ENCODE data around the gene SLC12A5. TPM values are rescaled to one million over a fixed set of nuclear protein-coding genes. Genes with fewer than 3 reads are reported as not detected.

Gene SLC12A5
- total RNA-seq, 2 donors from 2014 or later: not detected

GRCh38 chr20:46100988-46101387 is 72.0 kb downstream of the SLC12A5 start:
- ATAC-seq (ENCODE audit: insufficient number of reproducible peaks, low FRiP score, low read depth) (no peak), DNase-seq (ENCODE audit: low spot score) (no peak)
- H3K36me3 ChIP-seq: no peaks in the 10 kb centered on the region
- no peak overlapping the region for H3K27ac ChIP-seq
- no peak for TF ChIP-seq CTCF (IDR thresholded peaks at IDR 0.05)
- H3K27me3 ChIP-seq (replicated peaks; ENCODE audit: insufficient read depth): no peaks in the 10 kb centered on the region
- H3K9me3 ChIP-seq: no peaks in the 10 kb centered on the region
- H3K4me3 ChIP-seq: no peak overlapping the region
- no peaks in the 10 kb centered on the region for H3K4me1 ChIP-seq (ENCODE audit: control insufficient read depth in 1 of 2, low read depth in 2 of 2)

- no peak for TF ChIP-seq CTCF (IDR thresholded peaks at IDR 0.05)
- no peak for DNase-seq (ENCODE audit: low spot score)
- H3K9me3 ChIP-seq: no peaks in the 10 kb centered on the region
- ATAC-seq (ENCODE audit: insufficient number of reproducible peaks, low FRiP score, low read depth): no peak
- no peaks in the 10 kb centered on the region for H3K36me3 ChIP-seq
- no peaks in the 10 kb centered on the region for H3K27me3 ChIP-seq (replicated peaks; ENCODE audit: insufficient read depth)
- H3K4me3 ChIP-seq: no peak overlapping the region
- no peak overlapping the region for H3K27ac ChIP-seq
- no peaks in the 10 kb centered on the region for H3K4me1 ChIP-seq (ENCODE audit: control insufficient read depth in 1 of 2, low read depth in 2 of 2)
Measured at GRCh38 chr20:46101957-46102356, 72.9 kb downstream of the SLC12A5 start.

GRCh38 chr20:46102940-46103339 is 73.9 kb downstream of the SLC12A5 start:
- H3K4me1 ChIP-seq (ENCODE audit: control insufficient read depth in 1 of 2, low read depth in 2 of 2): no peaks in the 10 kb centered on the region
- no peaks in the 10 kb centered on the region for H3K36me3 ChIP-seq
- ATAC-seq (ENCODE audit: insufficient number of reproducible peaks, low FRiP score, low read depth) (no peak), DNase-seq (ENCODE audit: low spot score) (no peak)
- H3K9me3 ChIP-seq: no peaks in the 10 kb centered on the region
- H3K27ac ChIP-seq: no peak overlapping the region
- no peak overlapping the region for H3K4me3 ChIP-seq
- no peaks in the 10 kb centered on the region for H3K27me3 ChIP-seq (replicated peaks; ENCODE audit: insufficient read depth)
- TF ChIP-seq CTCF (IDR thresholded peaks at IDR 0.05): no peak

- no peak overlapping the region for H3K27ac ChIP-seq
- ATAC-seq (ENCODE audit: insufficient number of reproducible peaks, low FRiP score, low read depth): no peak
- H3K4me1 ChIP-seq (ENCODE audit: control insufficient read depth in 1 of 2, low read depth in 2 of 2): no peaks in the 10 kb centered on the region
- H3K9me3 ChIP-seq: no peaks in the 10 kb centered on the region
- no peaks in the 10 kb centered on the region for H3K36me3 ChIP-seq
- H3K27me3 ChIP-seq (replicated peaks; ENCODE audit: insufficient read depth): no peaks in the 10 kb centered on the region
- no peak overlapping the region for H3K4me3 ChIP-seq
- DNase-seq (ENCODE audit: low spot score): no peak
- no peak for TF ChIP-seq CTCF (IDR thresholded peaks at IDR 0.05)
Measured at GRCh38 chr20:46104262-46104661, 75.2 kb downstream of the SLC12A5 start.

- DNase-seq (ENCODE audit: low spot score) (no peak), ATAC-seq (ENCODE audit: insufficient number of reproducible peaks, low FRiP score, low read depth) (no peak)
- H3K4me1 ChIP-seq (ENCODE audit: control insufficient read depth in 1 of 2, low read depth in 2 of 2): no peaks in the 10 kb centered on the region
- no peaks in the 10 kb centered on the region for H3K27me3 ChIP-seq (replicated peaks; ENCODE audit: insufficient read depth)
- H3K9me3 ChIP-seq: no peaks in the 10 kb centered on the region
- no peaks in the 10 kb centered on the region for H3K36me3 ChIP-seq
- H3K4me3 ChIP-seq: no peak overlapping the region
- no peak overlapping the region for H3K27ac ChIP-seq
- TF ChIP-seq CTCF (IDR thresholded peaks at IDR 0.05): no peak
Measured at GRCh38 chr20:46107061-46107460, 78.0 kb downstream of the SLC12A5 start.

Measured in thoracic aorta (tissue), 2 donors.